ENCODE results near the gene GPR37L1.
"Not testable (repeated sequence)": the region's sequence is repeated elsewhere in the genome, so short reads cannot be mapped to it uniquely, and the experiment has no call there.

The GPR37L1 gene

DNA sequence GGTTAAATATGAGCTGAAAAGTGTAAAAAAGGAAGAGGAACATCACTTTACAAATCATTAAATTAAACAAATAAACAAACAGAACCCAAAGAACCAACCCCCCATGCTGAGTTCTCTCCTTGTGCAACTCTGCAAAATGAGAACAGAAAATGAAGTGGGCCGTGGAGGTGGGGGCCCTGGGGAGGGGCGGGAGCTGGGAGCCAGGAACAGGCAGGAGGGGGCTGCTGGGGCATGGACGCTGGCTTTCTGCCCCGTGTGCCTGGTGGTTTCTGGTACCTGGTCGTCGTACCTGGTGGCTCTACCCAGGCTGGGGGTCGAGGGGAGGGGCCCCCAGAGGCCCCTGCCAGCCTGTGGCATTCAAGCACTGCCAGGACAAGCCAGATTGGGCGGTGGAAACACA, 10.8 kb downstream of the GPR37L1 start:
- FAIRE-seq, result no peak

DNA sequence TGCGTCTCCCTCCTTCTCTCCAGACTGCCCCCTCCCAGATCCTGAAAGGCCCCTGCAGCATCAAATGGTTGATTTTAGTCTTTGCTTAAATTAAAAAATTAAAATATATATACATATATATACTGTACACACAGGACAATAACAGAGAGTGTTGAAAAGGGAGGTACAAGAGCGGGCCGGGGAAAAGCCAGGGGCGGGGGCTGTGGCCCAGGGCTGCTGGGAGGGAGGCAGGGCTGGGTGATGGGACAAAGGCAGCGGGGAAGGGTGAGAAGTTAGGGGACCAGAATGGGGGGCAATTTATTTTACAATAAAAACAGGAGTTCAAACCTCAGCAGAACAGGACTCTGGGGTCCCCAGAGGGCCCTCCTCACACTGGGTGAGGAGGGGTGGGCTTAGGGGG, 11.3 kb downstream of the GPR37L1 start:
- FAIRE-seq, result no peak

DNA sequence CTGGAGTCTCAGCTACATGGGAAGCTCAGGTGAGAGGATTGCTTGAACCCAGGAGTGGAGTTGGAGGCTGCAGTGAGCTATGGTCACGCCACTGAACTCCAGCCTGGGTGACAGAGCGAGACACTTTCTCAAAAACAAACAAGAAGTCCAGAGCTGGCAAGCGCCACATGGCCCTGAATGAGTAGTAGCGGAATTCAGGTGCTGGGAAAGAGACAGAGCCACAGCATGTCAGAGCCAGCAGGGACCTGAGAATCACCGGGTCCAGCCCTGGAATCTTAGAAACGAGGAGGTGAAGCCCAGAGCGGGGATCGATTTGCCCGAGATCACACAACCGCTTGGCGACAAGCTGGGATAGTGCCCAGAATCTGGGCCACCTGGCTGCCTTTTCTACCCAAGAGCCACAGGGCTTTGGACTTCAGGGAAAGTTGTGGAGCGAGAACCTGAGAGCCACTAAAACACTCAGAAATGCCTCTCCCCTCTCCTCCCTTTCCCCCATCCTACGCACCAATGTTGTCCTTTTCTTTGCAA, 12.0 kb downstream of the GPR37L1 start:
- FAIRE-seq, result no peak

GRCh38 chr1:202135221-202135721, 12.6 kb downstream of the GPR37L1 start:
- FAIRE-seq, result peak; percentile 90

GRCh38 chr1:202140833-202141232, 18.1 kb downstream of the GPR37L1 start:
- FAIRE-seq, result no peak

- FAIRE-seq, result not testable (repeated sequence)
Observed at GRCh38 chr1:202141468-202141867, 18.8 kb downstream of the GPR37L1 start.

DNA sequence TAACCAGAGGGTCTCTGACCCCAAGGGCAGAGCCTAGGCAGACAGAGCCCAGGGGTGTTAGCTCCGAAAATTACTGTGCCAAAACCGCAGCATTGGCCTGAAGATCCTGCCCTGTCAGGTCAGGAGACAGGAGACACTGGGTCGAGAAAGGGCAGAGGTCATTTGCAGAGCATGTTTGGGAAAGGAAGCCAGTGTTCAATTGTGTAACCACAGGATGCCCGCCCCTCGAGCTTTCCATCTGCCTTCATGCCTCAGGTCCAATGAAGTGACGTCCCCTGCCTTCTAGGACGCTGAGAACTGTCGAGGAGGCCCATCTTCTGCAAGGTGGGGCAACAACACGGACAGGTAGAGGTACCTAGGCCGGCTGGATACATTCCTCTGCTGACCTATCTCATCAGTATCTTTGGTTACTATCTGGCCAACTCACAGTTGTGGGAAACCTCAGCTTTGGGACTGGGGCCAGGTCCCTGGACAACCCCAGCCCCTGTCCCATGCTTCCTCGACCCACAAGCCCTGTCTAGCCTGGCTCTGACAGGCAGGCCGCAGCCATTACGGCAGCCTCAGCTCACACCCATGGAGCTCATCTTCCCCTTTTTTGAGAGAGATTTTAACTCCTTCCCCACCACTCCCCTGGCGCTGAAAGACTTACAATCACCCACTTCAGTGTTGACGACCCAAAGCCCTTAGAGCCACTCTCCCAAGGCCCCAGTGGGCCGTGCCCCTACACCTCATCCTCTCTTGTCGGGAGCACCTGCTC, 20.5 kb downstream of the GPR37L1 start:
- no peak for FAIRE-seq

DNA sequence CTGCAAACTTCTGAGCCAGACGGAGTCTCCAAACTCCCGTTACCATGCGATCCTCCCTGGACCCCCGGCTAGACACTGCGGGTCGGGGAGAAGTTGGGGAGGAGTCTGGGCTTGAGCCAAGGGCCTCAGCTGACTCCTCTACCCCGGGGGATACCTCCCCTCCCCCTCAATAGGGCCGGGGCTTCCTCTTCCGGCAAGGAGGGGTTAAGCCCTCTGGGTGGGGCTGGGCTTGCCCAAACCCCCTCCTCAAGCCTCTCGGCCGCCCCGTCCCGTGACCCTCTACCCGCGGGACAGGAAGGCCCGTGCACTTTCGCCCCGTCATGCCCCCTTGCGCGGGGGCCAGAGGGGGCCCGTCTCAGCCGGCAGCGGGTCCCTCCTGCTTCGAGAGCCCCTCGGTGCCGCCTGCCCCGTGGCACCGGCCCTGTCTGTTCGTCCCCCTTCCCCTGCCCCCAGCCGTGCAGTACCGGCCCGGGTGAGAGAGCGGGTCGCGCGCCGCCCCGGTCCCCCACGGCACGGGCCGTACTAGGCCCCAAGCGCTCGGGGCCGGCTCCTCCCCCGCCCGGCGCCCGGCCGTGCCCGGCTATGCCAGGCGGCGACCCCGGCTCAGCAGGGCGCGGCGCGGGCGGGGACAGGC, 21.2 kb downstream of the GPR37L1 start:
- no peak for FAIRE-seq

DNA sequence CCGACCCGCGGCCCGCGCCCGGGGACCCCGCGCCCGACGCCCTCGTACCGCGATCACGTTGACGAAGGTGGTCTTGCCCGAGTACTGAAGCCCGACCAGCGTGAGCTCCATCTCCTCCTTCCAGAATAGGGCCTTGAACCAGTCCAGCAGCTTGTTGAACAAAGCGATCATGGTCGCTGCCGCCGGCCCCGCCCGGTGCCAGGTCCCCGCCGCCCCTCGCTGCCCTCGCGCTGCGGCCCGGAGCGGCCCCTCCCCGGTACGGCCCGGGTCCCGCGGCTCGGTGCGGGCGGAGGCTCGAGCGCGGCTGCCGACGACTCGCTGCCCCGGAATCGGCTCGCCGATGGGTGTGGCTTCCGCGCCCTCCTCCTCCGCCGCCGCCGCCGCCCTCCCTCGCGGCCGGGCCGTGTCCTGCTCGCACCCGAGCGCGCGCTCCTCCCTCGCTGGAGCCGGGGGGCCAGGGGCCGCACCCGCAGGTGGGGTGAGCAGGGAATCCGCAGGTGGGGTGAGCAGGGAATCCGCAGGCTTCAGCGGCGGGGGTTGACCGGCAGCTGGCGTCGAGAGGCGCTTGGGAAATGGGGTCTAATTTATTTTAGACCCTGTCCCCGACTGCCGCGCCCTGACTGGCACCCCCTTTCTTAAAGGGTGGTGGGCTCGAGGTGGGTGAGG, 21.8 kb downstream of the GPR37L1 start, which contains the start of gene ARL8A:
TSS of gene ARL8A (minus strand) at position 336 of the 666 bp plus-strand sequence. CDS start at position 171, 165 bp downstream.
- FAIRE-seq, result no peak

- no peak for FAIRE-seq
Observed at GRCh38 chr1:202145068-202145743, 22.5 kb downstream of the GPR37L1 start.

DNA sequence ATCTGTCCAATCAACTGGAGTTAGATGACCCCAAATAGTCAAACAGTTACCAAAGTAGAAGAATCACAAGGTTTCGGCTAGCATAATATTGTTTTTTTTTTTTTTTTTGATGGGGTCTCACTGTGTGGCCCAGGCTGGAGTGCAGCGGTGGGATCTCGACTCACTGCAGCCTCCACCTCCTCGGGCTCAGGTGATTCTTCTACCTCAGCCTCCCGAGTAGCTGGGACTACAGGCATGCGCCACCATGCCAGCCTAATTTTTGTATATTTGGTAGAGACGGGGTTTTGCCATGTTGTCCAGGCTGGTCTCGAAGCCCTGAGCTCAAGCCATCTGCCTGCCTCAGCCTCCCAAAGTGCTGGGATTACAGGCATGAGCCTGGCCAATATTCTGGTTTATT, 23.0 kb downstream of the GPR37L1 start:
- FAIRE-seq, result not testable (repeated sequence)

DNA sequence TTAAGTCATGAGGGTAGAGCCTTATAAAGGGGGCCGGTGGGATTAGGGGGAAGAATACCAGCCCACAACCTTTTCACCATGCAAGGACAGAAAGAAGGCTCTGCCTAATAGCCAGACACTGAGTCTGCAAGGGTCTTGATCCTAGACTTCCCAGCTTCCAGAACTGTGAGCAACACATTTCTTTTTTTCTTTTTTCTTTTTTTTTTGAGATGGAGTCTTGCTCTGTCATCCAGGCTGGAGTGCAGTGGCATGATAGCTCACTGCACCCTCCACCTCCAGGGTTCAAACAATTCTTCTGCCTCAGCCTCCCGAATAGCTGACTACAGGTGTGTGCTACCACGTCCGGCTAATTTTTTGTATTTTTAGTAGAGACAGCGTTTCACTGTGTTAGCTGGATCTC, 23.6 kb downstream of the GPR37L1 start:
- no peak for FAIRE-seq

DNA sequence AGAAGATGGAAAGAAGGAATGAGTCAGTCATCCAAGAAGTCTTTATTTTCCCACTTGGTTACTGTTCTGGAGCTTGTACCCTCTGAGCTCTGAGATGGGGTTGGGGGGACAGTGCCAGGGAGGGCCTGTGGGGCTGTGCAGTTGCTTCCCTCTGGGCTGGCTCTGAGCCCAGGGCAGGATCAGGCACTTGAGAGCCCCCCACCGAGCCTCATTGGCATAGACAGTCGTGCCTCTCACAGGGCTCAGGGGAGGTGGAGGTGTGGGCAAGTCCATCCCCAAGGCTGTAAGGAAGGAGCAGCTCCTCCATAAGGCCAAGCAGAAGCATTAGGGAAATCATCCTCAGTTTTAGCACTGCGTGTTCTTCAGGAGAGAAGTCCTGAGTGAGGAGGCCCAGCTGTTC, 24.3 kb downstream of the GPR37L1 start:
- FAIRE-seq, result no peak

DNA sequence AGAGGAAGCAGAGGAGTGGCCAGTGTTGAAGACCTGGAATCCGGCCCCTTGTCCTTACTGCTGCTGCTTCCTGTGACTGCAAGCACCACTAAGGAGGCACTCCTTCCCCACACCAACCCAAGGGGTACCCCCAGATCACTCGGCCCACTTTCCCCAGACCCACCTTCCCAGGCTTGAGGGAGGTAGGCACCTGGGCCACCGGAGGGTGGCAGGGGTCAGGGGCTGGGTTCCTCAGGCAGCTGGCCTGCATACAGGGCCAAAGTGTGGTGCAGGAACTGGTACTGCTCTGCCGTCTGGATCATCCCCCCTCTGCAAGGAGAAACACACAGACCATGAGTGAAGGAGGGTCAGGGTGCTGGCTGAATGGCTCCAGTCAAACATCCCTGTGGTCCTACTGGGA, 25.7 kb downstream of the GPR37L1 start:
- FAIRE-seq, result no peak

- no peak for FAIRE-seq
Observed at GRCh38 chr1:202149566-202149965, 26.8 kb downstream of the GPR37L1 start.

DNA sequence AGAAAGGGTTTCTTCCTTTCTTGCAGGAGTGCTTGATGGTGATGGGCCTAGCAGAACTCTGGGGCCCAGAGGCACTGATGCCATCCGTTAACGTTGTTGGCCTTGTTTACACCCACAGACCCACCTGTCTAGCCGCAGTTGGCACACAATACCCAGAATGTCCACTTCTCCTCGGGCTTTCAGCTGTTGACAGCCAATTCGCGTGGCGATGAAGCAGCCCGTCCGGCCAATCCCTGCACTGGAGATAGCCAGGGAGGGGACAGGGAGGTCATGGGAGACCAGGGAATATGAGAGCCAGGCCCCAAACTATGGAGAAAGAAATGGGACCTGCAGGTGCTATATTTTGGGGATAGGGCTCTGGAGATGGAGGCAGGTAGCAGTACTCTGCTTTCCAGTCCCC, 27.5 kb downstream of the GPR37L1 start:
- FAIRE-seq, result no peak

- no peak for FAIRE-seq
Observed at GRCh38 chr1:202150602-202151001, 27.9 kb downstream of the GPR37L1 start.

- no peak for FAIRE-seq
Observed at GRCh38 chr1:202151045-202151444, 28.3 kb downstream of the GPR37L1 start.

DNA sequence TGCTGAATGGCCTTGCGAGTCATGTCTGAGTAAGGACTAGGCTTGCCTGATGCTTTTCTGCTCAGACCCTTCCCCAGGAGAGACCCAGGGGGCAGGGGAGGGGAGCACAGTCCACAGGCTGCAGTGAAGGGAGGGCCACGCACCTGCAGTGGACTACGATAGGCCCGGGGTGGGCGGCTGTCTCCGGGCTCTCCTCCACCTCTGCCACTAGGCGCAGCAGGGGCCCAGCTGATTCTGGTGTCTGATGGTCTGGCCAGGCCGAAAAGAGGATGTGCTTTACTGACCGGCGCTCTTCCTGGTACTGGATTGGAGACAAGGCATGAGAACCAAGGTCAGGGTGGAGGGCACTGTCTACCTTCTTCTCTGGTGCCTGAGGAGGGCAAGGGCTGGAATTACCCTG, 29.7 kb downstream of the GPR37L1 start:
- no peak for FAIRE-seq

DNA sequence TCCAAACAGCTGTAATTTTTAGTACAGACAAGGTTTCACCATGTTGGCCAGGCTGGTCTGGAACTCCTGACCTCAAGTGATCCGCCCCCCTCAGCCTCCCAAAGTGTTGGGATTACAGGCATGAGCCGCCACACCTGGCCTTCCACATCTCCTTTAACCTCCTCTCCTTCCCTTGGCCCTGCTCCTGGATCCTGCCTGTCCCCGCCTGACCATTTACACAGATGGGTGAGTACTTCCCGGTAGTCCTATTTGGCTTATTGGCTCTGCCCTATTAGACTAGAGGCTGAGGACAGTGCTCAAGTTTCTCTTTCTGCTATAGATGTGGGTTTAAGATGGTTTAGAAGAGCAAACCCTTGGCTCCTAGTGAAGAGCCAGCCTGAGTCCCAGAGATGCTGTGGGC, 30.6 kb downstream of the GPR37L1 start:
- no peak for FAIRE-seq

DNA sequence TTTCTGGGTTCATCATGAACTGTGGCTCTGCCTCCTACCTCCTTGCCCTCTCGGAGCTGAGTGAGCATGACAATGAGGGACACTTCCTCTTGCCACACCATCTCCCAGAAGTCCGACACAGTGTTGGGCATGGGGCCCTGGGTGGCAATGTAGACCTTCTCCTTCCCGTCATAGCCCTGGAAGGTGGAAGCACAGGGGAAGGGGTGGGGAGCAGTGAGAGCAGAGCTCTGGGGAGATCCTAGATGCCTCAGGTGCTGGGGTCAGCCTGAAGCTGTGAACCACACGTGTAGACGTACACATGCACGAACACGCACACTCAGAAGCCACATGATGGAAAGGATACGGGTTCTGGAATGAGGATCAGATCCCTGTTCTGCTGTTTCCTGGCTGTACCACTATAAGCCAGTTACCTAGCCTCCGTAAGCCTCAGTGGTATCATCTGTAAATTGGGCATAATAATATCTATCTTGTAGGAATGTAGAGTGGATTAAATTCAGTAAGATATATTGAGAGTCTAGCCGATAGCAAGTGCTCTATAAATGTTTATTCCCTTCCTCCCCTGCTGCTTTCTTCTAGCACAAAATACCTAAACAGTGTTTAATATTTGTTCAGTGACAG, 31.5 kb downstream of the GPR37L1 start:
- no peak for FAIRE-seq

DNA sequence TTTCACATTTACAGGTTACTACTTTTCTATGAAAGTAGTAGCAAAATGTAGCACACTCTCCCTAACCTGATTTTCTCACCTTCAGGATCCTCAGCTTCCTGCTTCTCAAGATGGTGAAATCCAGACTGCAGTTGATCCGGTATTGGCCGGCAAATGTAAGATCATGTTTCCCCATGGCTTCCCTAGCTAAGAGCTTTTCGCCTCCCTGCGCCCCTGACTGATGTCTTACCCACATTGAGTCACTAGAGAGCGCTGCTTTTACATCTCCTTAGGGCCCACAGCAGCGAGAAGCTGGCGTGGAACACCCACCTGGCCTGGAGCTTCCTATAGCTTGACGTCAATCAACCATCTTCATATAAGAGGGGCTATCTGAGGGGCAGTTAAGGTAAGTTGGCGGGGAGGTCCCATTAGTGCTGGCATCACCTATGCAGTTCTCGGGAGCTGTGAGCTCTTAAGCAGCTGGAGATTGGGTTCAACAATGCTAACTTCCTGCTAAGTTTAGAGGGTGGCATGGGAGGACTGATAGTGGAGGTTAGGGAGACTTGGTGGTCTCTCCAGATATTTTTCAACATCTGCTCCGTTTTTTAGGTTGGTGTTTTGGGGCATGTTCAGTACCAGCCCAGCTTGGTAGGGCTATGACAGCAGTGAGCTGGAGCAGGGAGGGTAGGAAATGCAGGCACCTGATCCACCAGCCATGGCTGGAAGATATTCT, 32.2 kb downstream of the GPR37L1 start:
- peak; percentile 80 for FAIRE-seq
